ENCODE measurements around the gene ARHGAP19. TPM values are rescaled to one million over a fixed set of nuclear protein-coding genes. Genes with fewer than 3 reads are reported as not detected.
A peak's percentile ranks its signal among the peaks of the same experiment; 100 is the strongest.

Gene ARHGAP19
- polyA plus RNA-seq, 3 donors: 8.3 to 10.6 (median 10.2) TPM

- H3K36me3 Mint-ChIP-seq: peaks cover 0 to 7% of the 10 kb centered on the region in 2 donors
- H3K27ac Mint-ChIP-seq: no peak overlapping the region
- H4K20me1 ChIP-seq (ENCODE audit: insufficient read depth, low read length): no peaks in the 10 kb centered on the region
- H3K27me3 Mint-ChIP-seq (ENCODE audit: low read depth in 3 of 3): peaks cover 38 to 65% (median 45%) of the 10 kb centered on the region in 3 donors
- peak overlapping the region; percentile 28 to 75 (median 42) for H3K4me3 ChIP-seq (replicated peaks in 1 of 3; ENCODE audit: low read depth in 2 of 3, low read length in 3 of 3)
- H3K9me3 ChIP-seq (replicated peaks in 1 of 2; ENCODE audit: control insufficient read depth in 1 of 2, insufficient read depth in 1 of 2, low read length in 2 of 2): no peaks in the 10 kb centered on the region
- H3K4me2 ChIP-seq (replicated peaks; ENCODE audit: extremely low read depth, low read length, poor library complexity, severe bottlenecking): peak overlapping the region; percentile 84
- no peak overlapping the region for H3K9ac ChIP-seq (ENCODE audit: insufficient read depth, low read length, poor library complexity, severe bottlenecking)
- peak; percentile 32 to 55 (median 50) for DNase-seq
- H2AFZ ChIP-seq (ENCODE audit: insufficient read depth, low read depth, low read length, poor library complexity, severe bottlenecking): peak overlapping the region; percentile 80
- H3K4me3 Mint-ChIP-seq: peak overlapping the region; percentile 79 to 84
- peaks cover 7 to 10% of the 10 kb centered on the region in 2 donors for H3K4me1 ChIP-seq (ENCODE audit: control insufficient read depth in 1 of 2, insufficient read depth in 2 of 2, low read length in 2 of 2)
- H3K27me3 ChIP-seq (ENCODE audit: control insufficient read depth in 2 of 2, insufficient read depth in 2 of 2, low read length in 2 of 2): peaks cover 11 to 47% of the 10 kb centered on the region in 2 donors
- 4% methylated on average over 53 of the region's 56 CpGs for WGBS (ENCODE audit: insufficient coverage)
- intact Hi-C loops (cut with micrococcal nuclease): no loop called here
- no peak overlapping the region for H3K27ac ChIP-seq (ENCODE audit: low read depth in 1 of 2, low read length in 2 of 2)
- peak; percentile 91 for TF ChIP-seq CTCF (IDR thresholded peaks at IDR 0.05)
- H3K36me3 ChIP-seq (replicated peaks in 1 of 2; ENCODE audit: control insufficient read depth in 1 of 2, insufficient read depth in 2 of 2, low read length in 2 of 2): no peaks in the 10 kb centered on the region
- peaks cover 18% of the 10 kb centered on the region for H3K4me1 Mint-ChIP-seq
- H3K9me3 Mint-ChIP-seq: peaks cover 0 to 3% (median 0%) of the 10 kb centered on the region in 7 donors
- no peaks in the 10 kb centered on the region for H3K79me2 ChIP-seq (ENCODE audit: insufficient read depth, low read length)
These were observed 96.0 kb downstream of the ARHGAP19 start for GRCh38 chr10:97196223-97197029.

DNA sequence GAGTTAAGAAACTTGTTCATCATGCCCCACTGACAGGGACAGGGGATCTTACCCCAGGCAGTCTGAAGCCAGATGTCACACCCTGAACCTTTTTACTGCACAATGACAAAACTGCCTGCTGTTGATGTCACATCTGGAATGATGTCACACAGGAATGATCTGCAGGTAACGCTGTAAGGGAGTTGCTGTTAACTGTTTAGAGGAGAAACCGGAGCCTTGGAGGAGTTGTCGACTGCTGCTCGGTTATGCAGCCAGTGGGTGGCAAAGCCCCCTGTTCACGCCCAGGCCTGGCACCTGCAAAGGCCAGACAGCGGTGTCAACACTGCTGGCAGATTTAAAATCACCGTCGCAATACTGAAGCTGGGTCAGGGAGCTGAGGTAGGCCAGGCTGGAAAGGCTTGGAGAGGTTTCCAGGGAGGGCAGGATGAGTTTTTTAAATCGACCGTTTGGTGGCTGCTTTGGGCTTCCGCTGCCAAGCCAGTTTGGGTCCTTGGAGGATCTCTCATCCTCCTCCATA, 96.7 kb downstream of the ARHGAP19 start:
- peaks cover 0 to 7% of the 10 kb centered on the region in 2 donors for H3K36me3 Mint-ChIP-seq
- peak overlapping the region; percentile 79 to 84 for H3K4me3 Mint-ChIP-seq
- TF ChIP-seq CTCF (IDR thresholded peaks at IDR 0.05): no peak
- peaks cover 0 to 3% (median 0%) of the 10 kb centered on the region in 7 donors for H3K9me3 Mint-ChIP-seq
- Histone ChIP-seq H3K4me1 (ENCODE audit: control insufficient read depth in 1 of 2, insufficient read depth in 2 of 2, low read length in 2 of 2) (peaks cover 7 to 10% of the 10 kb centered on the region in 2 donors), H2AFZ (ENCODE audit: insufficient read depth, low read depth, low read length, poor library complexity, severe bottlenecking) (peak overlapping the region; percentile 80), H3K4me3 (replicated peaks in 1 of 3; ENCODE audit: low read depth in 2 of 3, low read length in 3 of 3) (peak overlapping the region in 1 of 3 experiments; percentile 75), H3K27ac (ENCODE audit: low read depth in 1 of 2, low read length in 2 of 2) (no peak overlapping the region), H3K36me3 (replicated peaks in 1 of 2; ENCODE audit: control insufficient read depth in 1 of 2, insufficient read depth in 2 of 2, low read length in 2 of 2) (no peaks in the 10 kb centered on the region), H3K27me3 (ENCODE audit: control insufficient read depth in 2 of 2, insufficient read depth in 2 of 2, low read length in 2 of 2) (peaks cover 11 to 47% of the 10 kb centered on the region in 2 donors), H3K79me2 (ENCODE audit: insufficient read depth, low read length) (no peaks in the 10 kb centered on the region), H4K20me1 (ENCODE audit: insufficient read depth, low read length) (no peaks in the 10 kb centered on the region), H3K4me2 (replicated peaks; ENCODE audit: extremely low read depth, low read length, poor library complexity, severe bottlenecking) (peak overlapping the region; percentile 84), H3K9me3 (replicated peaks in 1 of 2; ENCODE audit: control insufficient read depth in 1 of 2, insufficient read depth in 1 of 2, low read length in 2 of 2) (no peaks in the 10 kb centered on the region), H3K9ac (ENCODE audit: insufficient read depth, low read length, poor library complexity, severe bottlenecking) (no peak overlapping the region)
- DNase-seq: no peak
- WGBS (ENCODE audit: insufficient coverage): 19% methylated on average over 11 of the region's 11 CpGs
- H3K4me1 Mint-ChIP-seq: peaks cover 18% of the 10 kb centered on the region
- H3K27ac Mint-ChIP-seq: no peak overlapping the region
- intact Hi-C loops (cut with micrococcal nuclease): no loop called here
- peaks cover 38 to 67% (median 45%) of the 10 kb centered on the region in 3 donors for H3K27me3 Mint-ChIP-seq (ENCODE audit: low read depth in 3 of 3)
